GM19328 (cell line): ENCODE data around the gene DUSP22.
A peak's percentile ranks its signal among the peaks of the same experiment; 100 is the strongest.
"Not testable (repeated sequence)": the region's sequence is repeated elsewhere in the genome, so short reads cannot be mapped to it uniquely, and the experiment has no call there.

Experiments used
- ATAC-seq: cut with Tn5 transposase; IDR thresholded peaks from one replicate; pipeline ENCODE4 v1.9.1; 2021; ENCODE audit warnings: mild to moderate bottlenecking, moderate library complexity; ENCODE audit not compliant: unreplicated experiment

DUSP22 gene, protein sequence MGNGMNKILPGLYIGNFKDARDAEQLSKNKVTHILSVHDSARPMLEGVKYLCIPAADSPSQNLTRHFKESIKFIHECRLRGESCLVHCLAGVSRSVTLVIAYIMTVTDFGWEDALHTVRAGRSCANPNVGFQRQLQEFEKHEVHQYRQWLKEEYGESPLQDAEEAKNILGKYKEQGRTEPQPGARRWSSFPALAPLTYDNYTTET

DNA sequence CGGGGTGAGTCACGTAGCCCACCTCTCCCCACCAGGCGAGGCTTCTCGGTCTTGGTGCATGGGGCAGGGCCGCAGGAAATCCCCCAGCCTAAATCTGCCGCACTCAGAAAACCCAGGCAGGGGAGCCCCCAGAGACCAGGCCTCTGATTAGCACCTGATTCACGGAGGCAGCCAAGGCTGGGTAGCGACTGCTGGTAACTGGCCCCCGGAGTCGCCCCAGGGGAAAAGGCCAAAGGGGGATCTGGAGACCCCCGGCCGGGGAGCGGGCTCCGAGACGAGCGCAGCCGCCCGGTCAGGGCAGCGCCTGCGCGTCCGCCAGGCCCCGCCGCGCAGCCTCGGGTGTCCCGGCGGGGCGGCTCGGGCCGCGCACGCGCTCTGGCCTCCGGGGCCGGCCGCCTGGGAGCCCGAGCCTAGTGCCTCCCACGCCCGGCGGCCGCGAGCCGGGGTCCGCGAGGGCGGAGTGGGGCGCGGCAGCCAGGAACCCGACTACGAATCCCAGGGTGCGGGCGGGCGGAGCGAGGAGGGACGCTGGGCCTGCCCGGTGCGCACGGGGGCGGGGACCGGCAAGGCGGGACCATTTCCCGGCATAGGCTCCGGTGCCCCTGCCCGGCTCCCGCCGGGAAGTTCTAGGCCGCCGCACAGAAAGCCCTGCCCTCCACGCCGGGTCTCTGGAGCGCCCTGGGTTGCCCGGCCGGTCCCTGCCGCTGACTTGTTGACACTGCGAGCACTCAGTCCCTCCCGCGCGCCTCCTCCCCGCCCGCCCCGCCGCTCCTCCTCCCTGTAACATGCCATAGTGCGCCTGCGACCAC is at the start of gene DUSP22:
TSS of gene DUSP22 (plus strand) at position 791 of the 809 bp plus-strand sequence. CDS start 53 bp downstream, outside the sequence.
- peak; percentile 39 for ATAC-seq

DNA sequence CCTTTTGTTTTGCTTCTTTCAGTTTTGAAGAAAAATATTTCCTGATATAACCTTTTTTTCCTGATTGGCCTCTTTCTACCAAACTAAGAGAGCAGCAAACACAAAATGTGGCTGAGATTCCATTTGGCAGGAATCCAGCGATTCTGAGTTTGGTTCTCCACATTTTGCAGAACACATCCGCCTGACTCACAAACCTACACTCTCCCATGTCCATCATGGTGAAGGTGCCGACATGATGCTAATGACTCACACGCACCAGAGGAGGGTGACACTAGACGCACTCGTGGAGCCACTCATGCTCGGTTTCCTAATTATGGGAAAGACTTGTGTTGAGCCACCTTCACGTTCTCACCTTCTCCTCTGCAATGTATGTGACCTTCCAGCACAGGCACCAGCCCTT is 45.9 kb upstream of the DUSP22 start:
- ATAC-seq, result no peak

DNA sequence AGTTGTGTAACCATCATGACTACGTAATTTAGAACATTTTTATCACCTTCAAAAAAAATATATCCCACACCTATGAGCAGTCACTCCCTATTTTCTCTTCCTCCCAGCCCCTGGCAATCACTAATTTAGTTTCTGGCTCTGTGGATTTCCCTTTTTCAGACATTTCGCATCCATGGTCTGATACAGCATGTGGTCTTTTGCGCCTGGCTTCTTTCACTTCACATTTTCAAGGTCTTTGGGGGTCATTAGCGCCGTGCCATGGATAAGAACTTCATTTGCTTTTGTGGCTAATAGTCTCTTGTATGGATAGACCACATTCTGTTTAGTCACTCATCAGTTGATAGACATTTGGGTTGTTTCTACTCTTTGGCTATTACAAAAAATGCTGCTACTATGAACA is 44.9 kb upstream of the DUSP22 start:
- no peak for ATAC-seq

DNA sequence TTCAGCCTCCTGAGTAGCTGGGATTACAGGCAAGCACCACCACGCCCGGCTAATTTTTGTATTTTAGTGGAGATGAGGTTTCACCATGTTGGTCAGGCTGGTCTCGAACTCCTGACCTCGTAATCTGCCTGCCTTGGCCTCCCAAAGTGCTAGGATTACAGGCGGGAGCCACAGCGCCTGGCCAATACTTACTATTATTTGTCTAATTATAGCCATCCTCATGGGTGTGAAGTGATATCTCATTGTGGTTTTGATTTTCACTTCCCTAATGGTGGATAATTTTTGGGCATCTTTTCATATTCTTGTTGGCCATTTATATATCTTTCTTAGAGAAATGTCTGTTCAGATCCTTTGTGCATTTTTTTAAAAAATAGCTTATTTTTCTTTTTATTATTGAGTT is 44.2 kb upstream of the DUSP22 start:
- ATAC-seq, result not testable (repeated sequence)

DNA sequence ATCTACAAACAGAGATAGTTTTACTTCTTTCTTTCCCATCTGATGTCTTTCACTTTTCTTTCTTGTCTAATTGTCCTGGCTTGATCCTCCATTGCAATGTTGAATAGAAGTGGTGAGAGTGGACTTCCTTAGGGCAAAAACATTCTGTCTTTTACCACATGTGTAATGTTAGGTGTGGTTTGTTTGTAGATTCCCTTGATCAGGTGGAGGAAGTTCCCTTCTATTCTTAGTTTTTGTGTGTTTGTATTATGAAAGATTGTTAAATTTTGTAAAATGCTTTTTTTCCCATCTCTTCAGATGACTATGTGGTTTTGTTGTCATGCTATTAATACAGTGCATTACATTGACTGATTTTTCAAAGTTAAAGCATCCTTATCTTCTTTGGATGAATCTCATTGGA is 41.6 kb upstream of the DUSP22 start:
- no peak for ATAC-seq

DNA sequence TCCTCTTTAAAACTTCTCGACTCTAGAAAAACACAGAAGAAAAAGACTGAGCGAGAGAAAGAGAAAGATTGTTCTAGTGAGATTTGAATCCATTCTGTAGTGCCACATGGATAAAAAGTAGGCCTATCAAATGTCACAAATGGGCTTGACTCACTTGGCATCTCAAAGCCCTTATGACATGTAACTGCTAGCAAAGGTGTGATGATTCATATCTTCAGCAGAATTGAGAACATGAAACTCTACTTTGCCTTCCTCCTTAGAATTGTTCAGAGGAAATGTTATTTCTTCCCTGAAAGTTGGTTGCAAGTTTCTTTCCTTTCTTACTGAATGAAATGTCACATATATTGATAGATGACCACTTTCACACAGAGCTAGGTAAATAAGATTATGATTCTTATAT is 40.4 kb upstream of the DUSP22 start:
- ATAC-seq, result no peak

DNA sequence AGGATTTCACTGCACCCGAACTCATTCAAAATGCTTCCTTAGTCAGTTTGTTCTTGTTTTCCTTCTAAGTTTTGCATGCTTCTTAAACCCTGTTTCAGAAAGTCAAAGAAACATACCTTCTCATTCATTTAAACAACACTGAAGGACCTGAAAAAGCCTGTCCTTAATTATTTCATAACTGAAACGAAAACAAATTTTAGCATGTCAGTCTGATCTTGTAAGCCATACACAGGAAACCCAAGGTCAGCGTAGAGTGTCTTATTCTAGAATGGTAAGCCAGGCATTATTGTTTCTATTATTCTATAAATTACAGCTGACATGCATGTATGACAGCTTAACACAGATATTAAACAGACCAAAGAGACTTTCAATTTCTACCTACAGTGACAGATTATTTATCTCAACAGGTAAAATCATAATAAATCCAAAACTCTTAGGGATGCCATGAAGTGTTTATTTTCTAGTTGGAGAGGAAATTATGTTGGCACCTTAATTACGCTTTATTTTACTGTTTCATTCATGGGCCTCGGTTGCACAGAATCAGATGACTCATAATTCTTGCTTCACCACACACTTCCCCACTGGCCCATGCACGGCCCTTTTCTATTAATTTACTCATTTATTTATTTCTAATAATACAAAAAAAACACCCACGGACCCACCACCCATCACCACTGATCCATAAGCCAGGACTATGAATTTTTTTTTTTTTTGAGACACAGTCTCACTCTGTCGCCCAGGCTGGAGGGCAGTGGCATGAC is 39.3 kb upstream of the DUSP22 start:
- ATAC-seq, result no peak

DNA sequence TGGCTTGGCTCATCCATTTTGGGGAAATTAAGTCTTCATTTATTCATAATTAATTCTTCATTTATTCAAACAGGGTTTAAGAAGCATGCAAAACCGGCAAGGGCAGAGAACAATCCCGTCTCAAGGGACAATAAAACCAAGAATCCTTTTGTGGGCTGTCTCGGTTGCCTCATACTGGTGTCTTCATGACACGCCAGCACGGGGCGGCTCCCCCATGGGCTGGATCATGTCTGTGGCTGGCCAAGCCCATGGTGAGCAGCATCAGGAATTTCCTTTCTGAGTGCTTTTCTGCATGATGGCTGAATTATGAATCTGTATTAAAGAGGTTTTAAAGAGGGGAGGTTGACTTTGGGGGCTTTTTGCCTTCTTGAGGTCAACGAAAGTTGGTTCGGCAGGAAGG is 38.3 kb upstream of the DUSP22 start:
- no peak for ATAC-seq

DNA sequence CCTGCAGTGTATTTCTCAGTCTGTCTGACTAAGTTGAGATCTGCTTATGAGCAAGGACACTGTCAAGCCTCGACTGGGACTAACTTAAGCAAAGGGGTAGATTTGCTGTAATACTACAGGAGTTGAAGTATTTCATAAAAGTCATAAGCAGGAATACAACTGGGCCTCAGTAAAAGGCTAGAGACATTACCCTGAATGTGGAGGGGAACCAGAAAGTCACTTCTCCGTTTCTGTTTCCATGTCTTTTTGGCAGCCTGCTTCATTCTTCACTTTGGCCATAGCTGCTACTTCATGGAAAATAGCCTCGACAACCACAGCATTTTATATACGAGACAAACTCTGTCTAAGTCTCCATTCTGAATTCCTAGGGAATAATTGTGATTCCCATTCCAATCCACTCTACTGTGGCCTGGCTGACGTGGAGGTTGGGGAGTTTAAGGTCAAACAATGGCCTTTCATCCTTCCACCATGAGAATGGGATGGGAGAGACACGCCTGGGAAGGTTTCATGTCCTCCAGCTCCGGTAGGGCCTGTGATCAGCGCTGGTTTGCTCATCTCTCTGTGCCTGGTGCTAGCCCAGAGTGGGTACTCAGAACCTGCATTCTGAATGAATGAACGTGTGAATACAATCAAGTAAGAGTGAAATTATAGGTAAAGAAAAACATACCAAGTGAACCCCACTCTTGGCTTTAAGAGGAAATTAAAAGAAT is 37.1 kb upstream of the DUSP22 start:
- ATAC-seq, result no peak

DNA sequence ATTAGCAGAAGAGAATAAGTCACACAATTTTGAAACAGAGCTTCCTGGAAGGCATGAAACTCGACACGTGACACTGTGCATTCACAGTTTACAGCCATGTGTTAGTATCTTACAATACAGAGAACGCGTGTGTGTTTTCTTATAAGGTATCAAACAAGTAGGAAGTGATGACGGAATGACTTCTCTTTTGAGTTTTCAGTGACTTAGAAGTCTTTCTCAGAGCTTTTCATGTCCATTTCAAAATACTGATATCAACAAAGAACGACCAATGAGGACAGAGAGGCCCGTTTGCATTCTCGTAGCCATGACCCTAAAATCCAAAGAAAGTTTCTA is 36.6 kb upstream of the DUSP22 start:
- ATAC-seq, result no peak

DNA sequence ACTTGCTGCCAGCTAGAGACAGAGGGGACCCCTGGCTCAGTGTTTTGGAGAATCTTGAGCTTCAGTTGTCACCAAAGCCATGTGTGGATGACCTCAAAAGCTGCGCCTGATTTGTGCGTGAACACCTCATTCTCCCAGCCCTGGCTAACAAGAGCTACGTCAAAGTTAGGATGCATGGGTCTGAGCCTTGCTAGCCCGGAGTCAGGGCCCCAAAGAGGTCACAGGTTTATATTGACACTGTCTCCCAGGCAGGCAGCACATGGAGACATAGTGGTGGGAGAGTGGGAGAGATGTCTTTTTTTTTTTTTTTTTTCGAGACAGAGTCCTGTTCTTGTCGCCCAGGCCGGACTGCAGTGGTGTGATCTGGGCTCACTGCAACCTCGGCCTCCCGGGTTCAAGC is 36.1 kb upstream of the DUSP22 start:
- ATAC-seq, result no peak

DNA sequence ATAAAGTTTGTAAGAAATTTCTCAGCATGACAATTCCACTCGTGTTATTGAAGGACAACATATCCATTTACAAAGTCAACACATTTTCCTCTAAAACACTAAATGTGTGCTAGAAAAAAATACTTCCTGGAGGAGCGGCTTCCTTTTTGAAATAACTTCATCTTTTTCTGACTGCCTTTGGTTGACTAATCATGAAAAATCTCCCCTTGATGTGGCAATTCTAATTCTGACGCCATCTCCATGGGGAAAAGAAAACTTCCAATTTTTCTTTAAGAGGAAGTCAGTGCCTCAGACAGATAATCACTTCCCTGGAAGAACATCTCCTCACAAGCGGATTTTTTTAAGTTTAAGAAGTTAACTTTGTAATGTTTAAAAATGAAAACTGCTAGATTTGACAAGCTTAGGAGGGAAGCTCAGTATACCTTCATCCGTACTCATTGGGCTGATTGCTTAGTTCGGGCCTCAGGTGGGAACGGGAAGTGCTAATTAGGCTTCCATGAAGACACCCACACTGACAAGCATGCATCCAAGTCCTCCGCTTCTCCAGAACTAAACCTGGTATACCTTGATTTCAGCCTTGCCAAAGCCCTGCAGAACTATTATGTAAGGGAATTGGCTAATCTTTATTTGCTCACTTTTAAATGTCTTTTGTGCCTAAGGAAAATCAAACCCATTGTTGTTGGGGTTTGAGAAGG is 35.1 kb upstream of the DUSP22 start:
- ATAC-seq, result no peak

DNA sequence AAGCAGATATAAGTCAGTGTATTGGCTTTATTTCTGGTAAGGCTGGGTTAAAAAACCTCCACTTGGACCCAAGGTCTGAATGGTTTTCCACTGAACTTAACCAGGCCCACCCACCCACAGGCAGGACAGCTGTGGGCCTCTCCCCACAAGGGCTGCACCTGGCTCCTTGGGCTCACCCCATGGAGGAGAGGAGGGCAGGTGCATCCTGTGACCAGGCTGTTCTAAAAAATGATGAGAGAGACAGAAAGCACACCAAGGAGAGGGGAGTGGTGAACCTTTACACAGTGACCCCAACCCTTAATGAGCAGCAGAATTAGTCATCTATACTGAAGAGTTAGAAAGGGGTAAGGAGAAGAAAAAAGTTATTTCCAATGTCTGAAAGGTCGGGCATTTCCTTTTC is 34.5 kb upstream of the DUSP22 start:
- no peak for ATAC-seq

DNA sequence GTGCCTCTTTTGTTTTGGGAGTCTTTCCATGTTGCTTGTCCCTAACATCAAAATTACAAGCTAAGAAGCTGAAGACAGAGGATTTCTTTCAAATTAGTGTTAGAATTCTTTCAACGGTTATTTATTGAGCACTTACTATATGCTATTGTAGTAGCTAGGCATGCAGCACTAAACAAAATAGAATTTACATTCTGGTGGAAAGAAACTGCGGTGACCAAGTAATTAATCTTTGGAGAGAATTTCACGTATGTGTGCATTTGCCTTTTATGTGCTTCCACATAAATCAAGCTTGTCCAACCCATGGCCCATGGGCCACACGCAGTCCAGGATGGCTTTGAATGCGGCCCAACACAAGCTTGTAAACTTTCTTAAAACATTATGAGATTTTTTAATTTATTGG is 33.0 kb upstream of the DUSP22 start:
- no peak for ATAC-seq

DNA sequence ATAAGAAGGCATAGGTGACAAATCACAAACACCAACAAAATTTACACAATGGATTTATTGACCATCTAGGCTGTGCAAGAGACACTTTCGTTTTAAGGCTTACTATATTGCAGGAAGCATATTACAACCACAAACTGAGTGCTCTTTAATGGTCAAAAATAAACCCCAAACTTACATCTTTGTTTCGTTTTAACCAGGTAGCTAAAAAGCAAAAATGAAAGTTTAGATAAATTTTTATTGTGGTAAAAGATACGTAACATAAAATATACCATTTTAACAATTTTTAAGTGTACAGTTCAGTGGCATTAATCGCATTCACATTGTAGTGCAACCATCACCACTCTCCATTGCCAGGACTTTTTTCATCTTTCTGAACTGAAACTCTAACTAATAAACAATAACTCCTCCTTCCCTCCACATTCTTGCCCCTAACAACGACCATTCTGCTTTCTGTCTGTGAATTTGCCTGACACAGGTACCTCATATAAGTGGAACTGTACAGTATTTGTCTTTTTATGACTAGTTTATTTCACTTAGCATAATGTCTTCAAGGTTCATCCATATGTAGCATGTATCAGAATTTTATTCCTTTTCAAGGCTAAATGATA is 32.3 kb upstream of the DUSP22 start:
- ATAC-seq, result no peak

DNA sequence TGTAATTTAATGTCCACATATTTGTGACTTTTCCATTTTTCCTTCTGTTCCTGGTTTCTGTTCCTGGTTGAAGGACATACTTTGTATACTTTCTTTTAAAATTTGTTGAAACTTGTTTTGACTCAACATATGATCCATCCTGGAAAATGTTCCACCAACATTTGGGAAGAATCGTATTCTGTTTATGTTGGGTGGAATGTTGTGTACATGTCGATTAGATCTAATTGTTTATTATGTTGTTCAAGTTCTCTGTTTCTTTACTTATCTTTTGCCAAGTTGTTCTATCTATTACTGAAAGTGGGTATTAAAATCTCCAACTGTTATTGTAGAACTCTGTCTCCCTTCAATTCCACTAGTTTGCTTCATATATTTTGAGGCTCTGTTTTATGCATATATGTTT is 27.7 kb upstream of the DUSP22 start:
- no peak for ATAC-seq

DNA sequence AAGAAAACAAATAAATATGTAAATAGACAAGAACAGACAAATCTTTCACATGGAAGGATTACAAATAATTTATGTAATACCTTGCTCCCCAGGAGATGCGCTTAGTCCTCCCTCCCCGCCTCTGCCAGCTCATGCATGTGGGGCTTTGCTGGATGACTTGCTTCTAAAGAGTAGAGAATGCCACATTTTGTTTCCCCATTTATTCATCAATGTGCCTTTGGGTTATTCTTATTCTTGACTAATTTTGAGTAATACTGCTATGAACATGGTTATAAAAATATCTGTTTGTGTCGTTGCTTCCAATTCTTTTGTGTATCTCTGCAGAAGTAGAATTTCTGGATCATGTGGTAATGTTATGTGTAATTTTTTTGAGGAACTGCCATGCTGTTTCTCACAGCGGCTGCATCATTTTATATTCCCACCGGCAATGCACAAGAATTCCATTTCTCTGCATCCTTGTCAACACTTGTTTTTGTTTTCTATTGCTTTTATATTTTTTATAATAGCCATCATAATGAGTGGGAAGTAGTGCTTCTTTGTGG is 23.8 kb upstream of the DUSP22 start:
- no peak for ATAC-seq

DNA sequence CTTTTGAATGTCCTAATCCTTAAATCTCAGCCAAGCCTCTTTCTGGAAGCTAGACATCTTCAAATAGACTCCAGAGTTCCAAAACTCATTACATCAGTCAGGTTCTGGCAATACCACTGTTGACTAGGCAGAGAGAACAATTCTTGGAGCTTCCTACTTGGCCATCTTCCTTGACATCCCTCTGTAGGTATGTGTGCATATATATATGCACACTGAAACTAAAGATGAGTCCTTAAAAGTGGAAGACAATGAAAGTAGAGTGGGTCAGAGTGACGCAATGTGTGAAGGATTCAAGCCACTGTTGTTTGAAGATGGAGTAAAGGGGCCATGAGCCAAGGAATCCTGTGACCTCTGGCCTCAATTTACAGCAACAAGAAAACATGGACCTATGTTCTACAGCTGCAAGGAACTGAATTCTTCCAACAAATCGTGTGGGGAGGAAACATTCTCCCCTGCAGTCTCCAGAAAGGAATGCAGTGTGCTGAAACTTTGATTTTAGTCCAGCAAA is 18.7 kb upstream of the DUSP22 start:
- ATAC-seq, result no peak

DNA sequence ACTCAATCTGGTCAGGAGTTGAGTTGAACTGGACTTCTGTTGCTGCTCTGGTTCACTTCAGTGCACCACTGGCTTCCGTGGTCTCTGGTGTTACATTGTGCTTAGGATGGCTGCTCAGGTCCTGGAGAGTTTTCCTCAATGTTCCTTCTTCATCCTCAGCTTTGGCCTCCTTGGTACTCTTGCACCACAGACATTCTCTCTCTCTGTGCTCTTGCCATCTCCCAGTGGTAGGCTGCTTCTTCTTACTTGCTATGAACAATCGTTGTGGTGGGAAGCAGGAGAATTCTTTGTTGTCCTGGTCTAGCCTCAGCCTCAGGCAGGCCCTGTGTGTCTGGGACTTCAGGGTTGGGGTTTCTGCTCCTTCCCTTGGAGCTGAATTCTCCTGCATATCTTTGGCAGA is 14.5 kb upstream of the DUSP22 start:
- no peak for ATAC-seq

DNA sequence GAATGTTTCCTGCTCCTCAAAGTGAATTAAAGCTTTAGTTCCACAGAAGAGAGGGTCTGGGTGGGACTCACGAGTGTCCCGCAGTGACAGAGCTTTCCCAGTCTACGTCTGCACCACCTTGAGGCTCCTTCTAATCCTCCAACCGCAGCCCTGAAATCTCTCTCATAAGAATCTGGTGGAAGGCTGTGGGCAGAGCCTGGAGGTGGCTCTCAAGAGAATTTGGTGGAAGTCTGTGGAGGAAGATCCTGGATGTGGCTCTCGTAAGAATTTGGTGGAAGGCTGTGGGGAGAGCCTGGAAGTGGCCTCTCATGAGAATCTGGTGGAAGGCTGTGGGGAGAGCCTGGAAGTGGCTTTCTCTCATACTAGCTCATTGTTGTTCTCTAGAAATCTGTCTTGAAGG is 13.8 kb upstream of the DUSP22 start:
- ATAC-seq, result no peak
